HCT116 (cell line): ENCODE measurements around the gene LRATD1.

Experiments used
- CEBPB ChIP-seq: IDR thresholded peaks from 2 replicates; pipeline ENCODE4 v1.6.1; 2012; ENCODE audit warnings: low read depth
- ELF1 ChIP-seq: IDR thresholded peaks from 2 replicates; pipeline ENCODE4 v1.6.1; 2012; ENCODE audit warnings: low read depth, borderline replicate concordance
- EZH2phosphoT487 ChIP-seq: fragments of 200-600 bp; IDR thresholded peaks from 2 replicates; pipeline ENCODE4 v1.6.1; 2018; ENCODE audit warnings: antibody characterized with exemption, borderline replicate concordance
- POLR2A ChIP-seq: IDR thresholded peaks from 2 replicates; pipeline ENCODE4 v1.7.0; 2011; ENCODE audit warnings: borderline replicate concordance; ENCODE audit not compliant: insufficient read depth, insufficient read length; ENCODE audit errors: extremely low read depth
- POLR2AphosphoS5 ChIP-seq: IDR thresholded peaks from 2 replicates; pipeline ENCODE4 v1.6.1; 2011; ENCODE audit warnings: mild to moderate bottlenecking, low read depth, low read length, moderate library complexity
- SIN3A ChIP-seq: IDR thresholded peaks from 2 replicates; pipeline ENCODE4 v1.6.1; 2012; ENCODE audit warnings: low read depth
- SP1 ChIP-seq: IDR thresholded peaks from 2 replicates; pipeline ENCODE4 v1.6.1; 2012; ENCODE audit warnings: low read depth
- YY1 ChIP-seq: IDR thresholded peaks from 2 replicates; pipeline ENCODE4 v1.6.1; 2011; ENCODE audit warnings: low read length, low read depth, moderate library complexity, mild to moderate bottlenecking; ENCODE audit not compliant: insufficient replicate concordance; ENCODE audit errors: extremely low read depth
- TF ChIP-seq, protein P1 (sequence below), 3 experiments: fragments of 200-600 bp in 1 of 3; sonication (generic) in 1 of 3; IDR thresholded peaks in 2 of 3; conservative IDR thresholded peaks in 1 of 3; 2 replicates each; pipeline ENCODE4 v1.5.1; 2012 to 2017; ENCODE audit warnings: low read depth in 2 of 3, low read length in 2 of 3, antibody characterized with exemption in 1 of 3, borderline replicate concordance in 1 of 3, control low read depth in 1 of 3, mild to moderate bottlenecking in 1 of 3, mixed read lengths in 1 of 3, mixed run types in 1 of 3, moderate library complexity in 1 of 3; ENCODE audit not compliant: insufficient read depth in 1 of 3
- TF ChIP-seq, protein P2 (sequence below): IDR thresholded peaks from 2 replicates; pipeline ENCODE4 v1.6.1; 2011; ENCODE audit warnings: mild to moderate bottlenecking, low read length, moderate library complexity; ENCODE audit not compliant: insufficient replicate concordance; ENCODE audit errors: extremely low read depth
- TF ChIP-seq, protein P3 (sequence below): IDR thresholded peaks from 2 replicates; pipeline ENCODE4 v1.6.1; 2012; ENCODE audit warnings: low read depth

DNA sequence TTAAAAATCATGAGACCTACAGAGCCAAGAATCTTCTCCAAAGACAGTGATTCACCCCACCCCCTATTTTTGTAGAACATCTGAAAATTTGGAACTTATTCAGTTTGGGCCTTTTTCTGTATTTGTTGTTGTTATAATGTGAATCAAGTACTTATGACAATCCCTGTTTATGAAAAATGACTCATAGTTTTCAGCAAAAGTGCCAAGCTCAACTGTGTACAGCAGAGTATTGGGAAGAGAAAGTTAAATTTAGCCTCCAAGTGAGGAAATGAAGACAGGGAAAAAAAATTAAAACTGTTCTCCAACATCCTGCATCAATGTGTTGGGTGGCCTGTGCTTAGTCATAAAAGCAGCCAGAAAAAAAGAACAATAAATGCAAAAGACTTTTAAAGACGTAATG is 46.2 kb downstream of the LRATD1 start:
- TF ChIP-seq SP1, result no peak
- TF ChIP-seq, protein P1, sequence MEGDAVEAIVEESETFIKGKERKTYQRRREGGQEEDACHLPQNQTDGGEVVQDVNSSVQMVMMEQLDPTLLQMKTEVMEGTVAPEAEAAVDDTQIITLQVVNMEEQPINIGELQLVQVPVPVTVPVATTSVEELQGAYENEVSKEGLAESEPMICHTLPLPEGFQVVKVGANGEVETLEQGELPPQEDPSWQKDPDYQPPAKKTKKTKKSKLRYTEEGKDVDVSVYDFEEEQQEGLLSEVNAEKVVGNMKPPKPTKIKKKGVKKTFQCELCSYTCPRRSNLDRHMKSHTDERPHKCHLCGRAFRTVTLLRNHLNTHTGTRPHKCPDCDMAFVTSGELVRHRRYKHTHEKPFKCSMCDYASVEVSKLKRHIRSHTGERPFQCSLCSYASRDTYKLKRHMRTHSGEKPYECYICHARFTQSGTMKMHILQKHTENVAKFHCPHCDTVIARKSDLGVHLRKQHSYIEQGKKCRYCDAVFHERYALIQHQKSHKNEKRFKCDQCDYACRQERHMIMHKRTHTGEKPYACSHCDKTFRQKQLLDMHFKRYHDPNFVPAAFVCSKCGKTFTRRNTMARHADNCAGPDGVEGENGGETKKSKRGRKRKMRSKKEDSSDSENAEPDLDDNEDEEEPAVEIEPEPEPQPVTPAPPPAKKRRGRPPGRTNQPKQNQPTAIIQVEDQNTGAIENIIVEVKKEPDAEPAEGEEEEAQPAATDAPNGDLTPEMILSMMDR (IDR thresholded peaks at IDR 0.05 in 2 of 3, conservative IDR thresholded peaks at IDR 0.05 in 1 of 3; ENCODE audit: borderline replicate concordance in 1 of 3, insufficient read depth in 1 of 3, low read depth in 2 of 3, low read length in 2 of 3), result no peak
- TF ChIP-seq YY1, result no peak
- no peak for TF ChIP-seq POLR2AphosphoS5
- TF ChIP-seq SIN3A, result no peak
- TF ChIP-seq, protein P2, sequence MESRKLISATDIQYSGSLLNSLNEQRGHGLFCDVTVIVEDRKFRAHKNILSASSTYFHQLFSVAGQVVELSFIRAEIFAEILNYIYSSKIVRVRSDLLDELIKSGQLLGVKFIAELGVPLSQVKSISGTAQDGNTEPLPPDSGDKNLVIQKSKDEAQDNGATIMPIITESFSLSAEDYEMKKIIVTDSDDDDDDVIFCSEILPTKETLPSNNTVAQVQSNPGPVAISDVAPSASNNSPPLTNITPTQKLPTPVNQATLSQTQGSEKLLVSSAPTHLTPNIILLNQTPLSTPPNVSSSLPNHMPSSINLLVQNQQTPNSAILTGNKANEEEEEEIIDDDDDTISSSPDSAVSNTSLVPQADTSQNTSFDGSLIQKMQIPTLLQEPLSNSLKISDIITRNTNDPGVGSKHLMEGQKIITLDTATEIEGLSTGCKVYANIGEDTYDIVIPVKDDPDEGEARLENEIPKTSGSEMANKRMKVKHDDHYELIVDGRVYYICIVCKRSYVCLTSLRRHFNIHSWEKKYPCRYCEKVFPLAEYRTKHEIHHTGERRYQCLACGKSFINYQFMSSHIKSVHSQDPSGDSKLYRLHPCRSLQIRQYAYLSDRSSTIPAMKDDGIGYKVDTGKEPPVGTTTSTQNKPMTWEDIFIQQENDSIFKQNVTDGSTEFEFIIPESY, result no peak
- no peak for TF ChIP-seq CEBPB
- TF ChIP-seq, protein P3, sequence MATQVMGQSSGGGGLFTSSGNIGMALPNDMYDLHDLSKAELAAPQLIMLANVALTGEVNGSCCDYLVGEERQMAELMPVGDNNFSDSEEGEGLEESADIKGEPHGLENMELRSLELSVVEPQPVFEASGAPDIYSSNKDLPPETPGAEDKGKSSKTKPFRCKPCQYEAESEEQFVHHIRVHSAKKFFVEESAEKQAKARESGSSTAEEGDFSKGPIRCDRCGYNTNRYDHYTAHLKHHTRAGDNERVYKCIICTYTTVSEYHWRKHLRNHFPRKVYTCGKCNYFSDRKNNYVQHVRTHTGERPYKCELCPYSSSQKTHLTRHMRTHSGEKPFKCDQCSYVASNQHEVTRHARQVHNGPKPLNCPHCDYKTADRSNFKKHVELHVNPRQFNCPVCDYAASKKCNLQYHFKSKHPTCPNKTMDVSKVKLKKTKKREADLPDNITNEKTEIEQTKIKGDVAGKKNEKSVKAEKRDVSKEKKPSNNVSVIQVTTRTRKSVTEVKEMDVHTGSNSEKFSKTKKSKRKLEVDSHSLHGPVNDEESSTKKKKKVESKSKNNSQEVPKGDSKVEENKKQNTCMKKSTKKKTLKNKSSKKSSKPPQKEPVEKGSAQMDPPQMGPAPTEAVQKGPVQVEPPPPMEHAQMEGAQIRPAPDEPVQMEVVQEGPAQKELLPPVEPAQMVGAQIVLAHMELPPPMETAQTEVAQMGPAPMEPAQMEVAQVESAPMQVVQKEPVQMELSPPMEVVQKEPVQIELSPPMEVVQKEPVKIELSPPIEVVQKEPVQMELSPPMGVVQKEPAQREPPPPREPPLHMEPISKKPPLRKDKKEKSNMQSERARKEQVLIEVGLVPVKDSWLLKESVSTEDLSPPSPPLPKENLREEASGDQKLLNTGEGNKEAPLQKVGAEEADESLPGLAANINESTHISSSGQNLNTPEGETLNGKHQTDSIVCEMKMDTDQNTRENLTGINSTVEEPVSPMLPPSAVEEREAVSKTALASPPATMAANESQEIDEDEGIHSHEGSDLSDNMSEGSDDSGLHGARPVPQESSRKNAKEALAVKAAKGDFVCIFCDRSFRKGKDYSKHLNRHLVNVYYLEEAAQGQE, result no peak
- TF ChIP-seq ELF1, result no peak
- TF ChIP-seq POLR2A, result no peak
- no peak for TF ChIP-seq EZH2phosphoT487
